Lung (tissue), 12 donors: ENCODE measurements around the gene VSTM5. TPM values are rescaled to one million over a fixed set of nuclear protein-coding genes. Genes with fewer than 3 reads are reported as not detected.

Experiments used
- ATAC-seq: fragments of 200-7000 bp; cut with Tn5 transposase; one replicate; pipeline ENCODE4 v1.9.1; 2020; ENCODE audit warnings: moderate number of reproducible peaks; ENCODE audit not compliant: insufficient read depth, low FRiP score
- DNase-seq, 3 donors: peaks; one replicate each; pipeline ENCODE4 v3.0.0-alpha.2; 2013 to 2017
- H3K27ac ChIP-seq, 2 donors: one replicate each; pipeline ENCODE4 v1.5.1; 2013; ENCODE audit warnings: mild to moderate bottlenecking in 2 of 2, moderate library complexity in 2 of 2, control low read depth in 1 of 2, inconsistent platforms in 1 of 2, low read depth in 1 of 2, low read length in 1 of 2
- H3K27me3 ChIP-seq, 3 donors: one replicate each; pipeline ENCODE4 v1.5.1; 2013; ENCODE audit warnings: low read length in 2 of 3; ENCODE audit not compliant: control insufficient read depth in 3 of 3, insufficient read depth in 3 of 3
- H3K36me3 ChIP-seq, 4 donors: one replicate each; pipeline ENCODE4 v1.5.1; 2013; ENCODE audit warnings: low read length in 4 of 4, mild to moderate bottlenecking in 1 of 4, moderate library complexity in 1 of 4; ENCODE audit not compliant: control insufficient read depth in 4 of 4, insufficient read depth in 4 of 4
- H3K4me1 ChIP-seq, 5 donors: one replicate each; pipeline ENCODE4 v1.5.1; 2013; ENCODE audit warnings: low read length in 5 of 5, mild to moderate bottlenecking in 2 of 5, moderate library complexity in 1 of 5; ENCODE audit not compliant: control insufficient read depth in 5 of 5, insufficient read depth in 5 of 5
- H3K4me3 ChIP-seq: one replicate; pipeline ENCODE4 v1.5.1; 2013; ENCODE audit warnings: mild to moderate bottlenecking, control low read depth, moderate library complexity
- H3K9ac ChIP-seq, 2 donors: one replicate each; pipeline ENCODE4 v1.5.1; 2013; ENCODE audit warnings: low read length in 2 of 2, control low read depth in 1 of 2; ENCODE audit not compliant: insufficient read depth in 1 of 2
- H3K9me3 ChIP-seq, 4 donors: one replicate each; pipeline ENCODE4 v1.5.1; 2013; ENCODE audit warnings: low read length in 3 of 4, mild to moderate bottlenecking in 1 of 4, moderate library complexity in 1 of 4; ENCODE audit not compliant: control insufficient read depth in 4 of 4, insufficient read depth in 3 of 4
- CTCF ChIP-seq: IDR thresholded peaks from 2 replicates; pipeline ENCODE4 v1.5.1; 2012; ENCODE audit warnings: mild to moderate bottlenecking; ENCODE audit errors: control extremely low read depth, extremely low read depth
- WGBS, 2 donors: extraction: QIAGEN DNeasy Blood & Tissue Kit; methylation state at CpG; one replicate each; pipeline ENCODE4 v1.1.7; 2013; 5-methylcytosine and 5-hydroxymethylcytosine counted together
- polyA plus RNA-seq, 2 donors: library from polyadenylated mRNA; stranded (reverse); fragments of 200-250 nt; gene quantifications; one replicate each; pipeline ENCODE4 v1.2.1, GENCODE V29; 2013
- total RNA-seq, 2 donors: library from RNA; depleted of rRNA in 1 of 2; stranded (reverse); fragments of >200 nt in 1 of 2; gene quantifications; one replicate each; pipeline ENCODE4 v1.2.1, GENCODE V29; 2014 to 2021
- donor health status: control.
- donor health status: control.
- donor health status: Bipolar disorder and iron deficiency.
- donor health status: healthy.
- donor health status: DM: yes; HTN: yes; CAD: no.

The VSTM5 gene
- total and polyA plus RNA-seq, 4 donors: 0.08 to 0.58 (median 0.25) TPM

GRCh38 chr11:93829598-93829997 lies 20.8 kb downstream of the VSTM5 start:
- no peak for DNase-seq
- Histone ChIP-seq H3K27ac (no peak overlapping the region), H3K4me3 (no peak overlapping the region), H3K27me3 (no peaks in the 10 kb centered on the region), H3K9ac (no peak overlapping the region), H3K36me3 (no peaks in the 10 kb centered on the region), H3K9me3 (peaks cover 0 to 5% (median 0%) of the 10 kb centered on the region in 4 donors), H3K4me1 (no peaks in the 10 kb centered on the region)
- no peak for TF ChIP-seq CTCF
- WGBS, 2 donors: 73 to 88% methylated on average over 3 of the region's 3 CpGs
- ATAC-seq: no peak

- H3K27me3 ChIP-seq: no peaks in the 10 kb centered on the region
- DNase-seq (no peak), ATAC-seq (no peak)
- H3K36me3 ChIP-seq: no peaks in the 10 kb centered on the region
- WGBS, 2 donors: 83 to 90% methylated on average over 1 of the region's 1 CpG
- H3K9me3 ChIP-seq: no peaks in the 10 kb centered on the region
- no peaks in the 10 kb centered on the region for H3K4me1 ChIP-seq
- no peak overlapping the region for H3K9ac ChIP-seq
- TF ChIP-seq CTCF: no peak
- H3K4me3 ChIP-seq: no peak overlapping the region
- no peak overlapping the region for H3K27ac ChIP-seq
These were observed 23.1 kb downstream of the VSTM5 start for GRCh38 chr11:93827363-93827762.

DNA sequence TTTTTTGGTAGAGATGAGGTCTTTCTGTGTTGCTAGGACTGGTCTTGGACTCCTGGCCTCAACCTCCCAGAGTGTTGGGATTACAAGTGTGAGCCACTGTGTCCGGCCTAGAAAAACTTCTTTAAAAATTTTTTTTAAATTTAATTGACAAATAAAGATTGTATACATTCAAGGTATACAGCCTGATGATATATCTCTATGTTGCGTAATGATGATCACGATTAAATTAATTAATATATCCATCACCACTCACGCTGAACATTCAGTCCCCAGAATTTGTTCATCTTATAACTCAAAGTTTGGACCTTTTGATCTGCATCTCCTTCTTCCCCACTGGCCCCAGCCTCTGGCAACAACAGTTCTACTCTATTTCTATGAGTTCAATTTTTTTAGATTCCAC lies 27.2 kb downstream of the VSTM5 start:
- peaks cover 0 to 3% (median 0%) of the 10 kb centered on the region in 4 donors for H3K36me3 ChIP-seq
- TF ChIP-seq CTCF: no peak
- no peaks in the 10 kb centered on the region for H3K27me3 ChIP-seq
- WGBS, 2 donors: 97 to 98% methylated on average over 4 of the region's 4 CpGs
- H3K4me1 ChIP-seq: no peaks in the 10 kb centered on the region
- H3K9ac ChIP-seq: no peak overlapping the region
- H3K4me3 ChIP-seq: no peak overlapping the region
- ATAC-seq: no peak
- H3K9me3 ChIP-seq: peaks cover 0 to 2% (median 0%) of the 10 kb centered on the region in 4 donors
- no peak for DNase-seq
- H3K27ac ChIP-seq: no peak overlapping the region

DNA sequence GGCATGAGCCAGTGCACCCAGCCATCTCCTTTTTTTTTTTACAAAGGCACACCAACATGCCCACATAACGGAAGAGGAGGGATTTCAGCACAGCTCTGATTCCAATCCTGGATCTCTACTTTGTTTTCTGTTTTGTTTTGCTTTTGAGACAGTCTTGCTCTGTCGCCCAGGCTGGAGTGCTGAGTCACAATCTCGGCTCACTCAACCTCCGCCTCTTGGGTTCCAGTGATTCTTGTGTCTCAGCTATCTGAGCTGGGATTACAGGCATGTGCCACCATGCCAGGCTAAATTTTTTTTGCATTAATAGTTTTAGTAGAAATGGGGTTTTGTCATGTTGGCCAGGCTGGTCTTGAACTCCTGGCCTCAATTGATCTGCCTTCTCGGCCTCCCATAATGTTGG lies 28.1 kb downstream of the VSTM5 start:
- no peak overlapping the region for H3K27ac ChIP-seq

More for the DNA sequence above, 28.1 kb downstream of the VSTM5 start:
- DNase-seq (no peak), ATAC-seq (no peak)
- WGBS, 2 donors: 88 to 89% methylated on average over 5 of the region's 5 CpGs
- TF ChIP-seq CTCF: no peak
- Histone ChIP-seq H3K4me3 (no peak overlapping the region), H3K27me3 (no peaks in the 10 kb centered on the region), H3K36me3 (peaks cover 0 to 3% (median under 1%) of the 10 kb centered on the region in 4 donors), H3K9me3 (peaks cover 0 to 2% (median 0%) of the 10 kb centered on the region in 4 donors), H3K4me1 (peaks cover 0 to 3% (median 0%) of the 10 kb centered on the region in 5 donors), H3K9ac (no peak overlapping the region)
